PC-3 (cell line): Measurements from ENCODE around the gene CTDSP1. TPM values are rescaled to one million over a fixed set of nuclear protein-coding genes. Genes with fewer than 3 reads are reported as not detected.

ENCODE experiments used
- ATAC-seq: fragments of 200-7000 bp; cut with Tn5 transposase; 2 replicates; pipeline ENCODE4 v1.9.1; 2020; ENCODE audit warnings: mild to moderate bottlenecking, moderate library complexity
- BruUV-seq: library from RNA; stranded (reverse); fragments of 400-500 nt; replicated peaks from 2 replicates; lab custom pipeline; 2021; lab: Mats Ljungman, UMichigan
- CTCF ChIA-PET: fragments of 300-600 bp; sonication (Branson Sonifier 250); formaldehyde crosslinking; loops from one replicate; lab custom pipeline; 2022; ENCODE audit warnings: antibody characterized with exemption; lab: Charles Lee
- POLR2A ChIA-PET: fragments of 300-600 bp; sonication (Branson Sonifier 250); formaldehyde crosslinking; loops from one replicate; lab custom pipeline; 2022; ENCODE audit warnings: antibody characterized with exemption; ENCODE audit not compliant: unreplicated experiment; lab: Charles Lee
- DNase-seq: peaks from one replicate; pipeline ENCODE4 v3.0.0-alpha.2; 2015
- H2AFZ ChIP-seq: fragments of 300-600 bp; sonication (generic); 2 replicates; pipeline ENCODE4 v1.6.0; 2016; ENCODE audit warnings: antibody characterized with exemption, low read length
- H3F3A ChIP-seq: fragments of 300-600 bp; sonication (generic); one replicate; pipeline ENCODE4 v1.6.0; 2017; ENCODE audit warnings: antibody characterized with exemption, low read length, control low read depth, mild to moderate bottlenecking; ENCODE audit not compliant: unreplicated experiment
- H3K27ac ChIP-seq: fragments of 300-600 bp; sonication (generic); 2 replicates; pipeline ENCODE4 v1.5.1; 2016; ENCODE audit warnings: mild to moderate bottlenecking, low read length
- H3K27me3 ChIP-seq: fragments of 300-600 bp; sonication (generic); 2 replicates; pipeline ENCODE4 v1.6.1; 2016; ENCODE audit warnings: low read length, mixed read lengths
- H3K36me3 ChIP-seq: fragments of 300-600 bp; sonication (generic); 2 replicates; pipeline ENCODE4 v1.6.1; 2016; ENCODE audit warnings: low read depth, mixed run types, low read length, mixed read lengths
- H3K4me1 ChIP-seq: fragments of 300-600 bp; sonication (generic); 2 replicates; pipeline ENCODE4 v1.5.1; 2016; ENCODE audit warnings: low read length; ENCODE audit not compliant: insufficient read depth
- H3K4me2 ChIP-seq: fragments of 300-600 bp; sonication (generic); 2 replicates; pipeline ENCODE4 v1.6.0; 2016; ENCODE audit warnings: low read length
- H3K4me3 ChIP-seq: fragments of 300-600 bp; sonication (generic); 2 replicates; pipeline ENCODE4 v1.5.1; 2016; ENCODE audit warnings: mild to moderate bottlenecking, low read length, mixed read lengths
- H3K79me2 ChIP-seq: fragments of 300-600 bp; sonication (generic); 2 replicates; pipeline ENCODE4 v1.6.1; 2017; ENCODE audit warnings: low read length, mixed read lengths
- H3K9ac ChIP-seq: fragments of 300-600 bp; sonication (generic); 2 replicates; pipeline ENCODE4 v1.6.0; 2016; ENCODE audit warnings: mild to moderate bottlenecking, low read length
- H3K9me2 ChIP-seq: fragments of 300-600 bp; sonication (generic); replicated peaks from 2 replicates; pipeline ENCODE4 v1.6.1; 2016; ENCODE audit warnings: mixed run types, low read length, mixed read lengths
- H3K9me3 ChIP-seq: fragments of 300-600 bp; sonication (generic); 2 replicates; pipeline ENCODE4 v1.6.1; 2016; ENCODE audit warnings: low read length, mixed read lengths
- H4K20me1 ChIP-seq: fragments of 300-600 bp; sonication (generic); 2 replicates; pipeline ENCODE4 v1.6.1; 2016; ENCODE audit warnings: low read length, mixed read lengths
- CTCF ChIP-seq: fragments of 300-600 bp; sonication (generic); conservative IDR thresholded peaks from 2 replicates; pipeline ENCODE4 v1.5.1; 2017; ENCODE audit warnings: antibody characterized with exemption, low read depth, mild to moderate bottlenecking, low read length
- EZH2 ChIP-seq: fragments of 300-600 bp; sonication (generic); IDR thresholded peaks from one replicate; pipeline ENCODE4 v1.6.1; 2017; ENCODE audit warnings: antibody characterized with exemption, mild to moderate bottlenecking, low read length; ENCODE audit not compliant: unreplicated experiment
- EZH2phosphoT487 ChIP-seq: fragments of 300-600 bp; sonication (generic); IDR thresholded peaks from 2 replicates; pipeline ENCODE4 v1.6.1; 2018; ENCODE audit warnings: mild to moderate bottlenecking, antibody characterized with exemption, low read length, borderline replicate concordance
- intact Hi-C: fragments of 100-400 bp; cut with micrococcal nuclease; formaldehyde crosslinking; loops from 2 replicates; pipeline ENCODE4 v1.9.0; 2023
- total RNA-seq: library from RNA; depleted of rRNA; stranded (reverse); fragments of >200 nt; gene quantifications from 2 replicates; pipeline ENCODE4 v1.2.3, GENCODE V29; 2014

CTDSP1 gene
- total RNA-seq, 1 experiment from 2014 or later = 73.2 TPM

DNA sequence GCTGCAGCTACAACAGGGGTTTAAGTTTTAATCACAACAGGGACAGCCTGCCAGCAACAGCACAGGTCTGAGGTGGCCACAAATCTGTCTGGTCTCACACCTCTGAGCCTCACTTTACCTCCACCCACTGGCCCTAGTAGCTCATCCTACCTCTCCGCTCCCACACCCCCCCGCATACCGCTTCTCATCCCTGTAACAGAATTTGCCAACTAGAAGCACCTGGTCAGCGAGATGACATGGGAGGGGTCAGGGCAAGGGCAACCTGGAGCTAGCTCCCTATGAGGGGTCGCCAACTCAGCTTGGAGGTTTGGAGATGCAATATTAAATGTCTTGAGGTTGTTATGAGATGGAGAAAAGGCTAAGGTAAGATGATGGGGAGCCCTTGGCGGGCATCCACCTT is 35.5 kb upstream of the CTDSP1 start:
- POLR2A ChIA-PET = no interaction called here
- H3K27ac ChIP-seq = no peak overlapping the region
- H3K79me2 ChIP-seq = no peaks in the 10 kb centered on the region
- H3K4me2 ChIP-seq = no peak overlapping the region
- 0 out of 2 replicates have a peak, but pooled peaks cover 5% of the 10 kb centered on the region for H3K4me1 ChIP-seq
- no peak for TF ChIP-seq EZH2
- no peak for TF ChIP-seq EZH2phosphoT487
- H3K9me3 ChIP-seq = no peaks in the 10 kb centered on the region
- no peak overlapping the region for H3K4me3 ChIP-seq
- no TSS peak for BruUV-seq
- H3F3A ChIP-seq = no peaks in the 10 kb centered on the region
- no peak overlapping the region for H2AFZ ChIP-seq
- H3K27me3 ChIP-seq = no peaks in the 10 kb centered on the region
- no peaks in the 10 kb centered on the region for H3K36me3 ChIP-seq
- no peak for DNase-seq
- intact Hi-C loops = no loop called here
- CTCF ChIA-PET = no interaction called here
- no peak overlapping the region for H3K9ac ChIP-seq
- H3K9me2 ChIP-seq = no peaks in the 10 kb centered on the region
- ATAC-seq = no peak
- no peaks in the 10 kb centered on the region for H4K20me1 ChIP-seq

DNA sequence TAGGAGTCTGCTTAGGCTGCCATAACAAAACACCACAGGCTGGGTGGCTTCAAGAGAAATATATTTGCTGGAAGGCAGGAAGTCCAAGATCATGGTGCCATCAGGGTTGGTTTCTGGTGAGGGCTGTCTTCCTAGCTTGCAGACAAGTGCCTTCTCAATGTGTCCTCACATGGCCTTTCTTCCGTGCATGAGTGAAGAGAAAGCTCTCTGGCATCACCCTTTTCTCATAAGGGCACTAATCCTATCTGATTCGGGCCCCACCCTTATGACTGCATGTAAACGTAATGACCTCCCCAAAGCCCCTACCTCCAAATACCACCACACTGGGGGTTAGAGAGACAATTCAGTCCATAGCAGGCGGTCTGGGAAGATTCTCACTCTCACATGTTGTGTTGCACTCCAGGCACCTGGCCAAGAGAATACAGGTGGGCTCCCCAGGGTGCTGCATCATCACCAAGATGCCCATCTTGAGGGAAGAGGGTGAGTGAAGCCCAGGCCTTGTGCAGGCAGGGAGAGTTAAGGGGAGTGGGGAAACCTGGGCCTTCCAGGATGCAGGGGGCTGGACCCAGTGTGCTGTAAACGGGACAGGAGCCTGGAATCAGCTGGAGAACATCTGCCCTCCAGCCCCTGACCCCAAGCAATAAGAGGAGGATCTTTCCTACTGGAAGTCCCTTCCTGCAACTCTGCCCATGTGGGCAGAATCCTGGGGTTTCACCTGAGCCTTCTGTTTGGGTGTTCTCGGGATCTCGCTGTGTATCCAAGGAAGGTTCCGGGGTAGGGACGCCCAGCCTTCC is 32.9 kb upstream of the CTDSP1 start:
- Histone ChIP-seq H3K27ac (no peak overlapping the region), H3K4me3 (peak overlapping the region; percentile 71; the same call in 1 of the 2 replicates), H3K9ac (no peak overlapping the region; the same call in 1 of the 2 replicates), H3K4me1 (0 out of 2 replicates have a peak, but pooled peaks cover 5% of the 10 kb centered on the region), H3K4me2 (peak overlapping the region; percentile 93), H3K79me2 (no peaks in the 10 kb centered on the region), H3K9me2 (no peaks in the 10 kb centered on the region), H3K9me3 (no peaks in the 10 kb centered on the region), H3F3A (no peaks in the 10 kb centered on the region), H3K27me3 (no peaks in the 10 kb centered on the region), H3K36me3 (no peaks in the 10 kb centered on the region), H2AFZ (peak overlapping the region; percentile 89), H4K20me1 (no peaks in the 10 kb centered on the region)
- CTCF ChIA-PET = no interaction called here
- no TSS peak for BruUV-seq
- no peak for TF ChIP-seq EZH2
- TF ChIP-seq EZH2phosphoT487 = no peak
- TF ChIP-seq CTCF = no peak
- DNase-seq (no peak), ATAC-seq (no peak)
- POLR2A ChIA-PET = interaction anchor here (0.6 kb wide), 1 partner anchor 97 kb away, joined by 4 read pairs; the partner anchor contains the start of genes AAMP and PNKD
- intact Hi-C loops = no loop called here

GRCh38 chr2:218367415-218368149 is 32.1 kb upstream of the CTDSP1 start:
- intact Hi-C loops = no loop called here
- H2AFZ ChIP-seq = peak overlapping the region; percentile 89
- TSS peak; percentile 90 for BruUV-seq
- peak; percentile 69 for DNase-seq
- no peaks in the 10 kb centered on the region for H3F3A ChIP-seq
- H3K27me3 ChIP-seq = no peaks in the 10 kb centered on the region
- no peaks in the 10 kb centered on the region for H3K79me2 ChIP-seq
- POLR2A ChIA-PET = interaction anchor here (0.6 kb wide), 1 partner anchor 97 kb away, joined by 4 read pairs; the partner anchor contains the start of genes AAMP and PNKD
- ATAC-seq = peak; percentile 93
- no peak overlapping the region for H3K27ac ChIP-seq
- H3K4me3 ChIP-seq = peak overlapping the region; percentile 71
- no peaks in the 10 kb centered on the region for H3K9me3 ChIP-seq
- H3K9me2 ChIP-seq = no peaks in the 10 kb centered on the region
- H4K20me1 ChIP-seq = no peaks in the 10 kb centered on the region
- peak overlapping the region; percentile 49 for H3K9ac ChIP-seq
- H3K4me2 ChIP-seq = peak overlapping the region; percentile 93
- H3K4me1 ChIP-seq = 0 out of 2 replicates have a peak, but pooled peaks cover 5% of the 10 kb centered on the region
- no peaks in the 10 kb centered on the region for H3K36me3 ChIP-seq
- TF ChIP-seq EZH2phosphoT487 = no peak
- TF ChIP-seq EZH2 = no peak
- no peak for TF ChIP-seq CTCF
- CTCF ChIA-PET = interaction anchor here (0.6 kb wide), 1 partner anchor 65 kb away, joined by 5 read pairs; no protein-coding TSS in a partner anchor
